ENCODE data around the gene MED13L. TPM values are rescaled to one million over a fixed set of nuclear protein-coding genes. Genes with fewer than 3 reads are reported as not detected.

MED13L gene
- total RNA-seq, 2 experiments from 2014 or later, result 25.7 to 40.1 TPM

DNA sequence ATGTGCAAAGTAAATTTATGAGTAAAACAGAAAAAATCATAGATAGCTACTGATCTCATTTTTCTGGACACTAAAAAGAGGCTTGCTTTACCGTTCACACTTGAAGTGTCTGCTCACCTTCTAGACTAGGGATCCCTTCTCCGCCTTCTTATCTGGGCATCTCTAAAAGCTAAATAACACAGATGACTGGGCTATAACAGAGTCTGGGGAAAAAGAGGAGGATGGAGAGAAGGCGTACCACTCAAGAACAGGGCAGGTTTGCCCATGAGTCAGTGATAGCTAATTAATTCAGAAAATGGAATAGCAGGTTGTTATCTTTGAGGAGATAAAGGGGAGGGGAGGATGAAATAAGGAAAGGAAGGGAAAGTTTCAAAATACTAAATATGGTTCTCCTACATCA lies 185.3 kb downstream of the MED13L start:
- no peaks in the 10 kb centered on the region for H3K9me2 ChIP-seq (ENCODE audit: insufficient read depth, low read length)
- no peak overlapping the region for H2AFZ ChIP-seq (ENCODE audit: low read length)
- no peaks in the 10 kb centered on the region for H3K79me2 ChIP-seq (ENCODE audit: insufficient read depth, low read depth, low read length)
- BruUV-seq (replicated peaks), result no TSS peak
- no peak overlapping the region for H3K4me2 ChIP-seq (ENCODE audit: low read length)
- H3K9me3 ChIP-seq (ENCODE audit: low read length), result no peaks in the 10 kb centered on the region
- no peak for DNase-seq (ENCODE audit: low spot score)
- H4K20me1 ChIP-seq (ENCODE audit: insufficient read depth, low read length), result peaks cover 2% of the 10 kb centered on the region; the same call in 1 of the 2 replicates
- no peak for TF ChIP-seq EZH2phosphoT487 (IDR thresholded peaks at IDR 0.05; ENCODE audit: borderline replicate concordance, low read depth, low read length)
- TF ChIP-seq, protein P1, sequence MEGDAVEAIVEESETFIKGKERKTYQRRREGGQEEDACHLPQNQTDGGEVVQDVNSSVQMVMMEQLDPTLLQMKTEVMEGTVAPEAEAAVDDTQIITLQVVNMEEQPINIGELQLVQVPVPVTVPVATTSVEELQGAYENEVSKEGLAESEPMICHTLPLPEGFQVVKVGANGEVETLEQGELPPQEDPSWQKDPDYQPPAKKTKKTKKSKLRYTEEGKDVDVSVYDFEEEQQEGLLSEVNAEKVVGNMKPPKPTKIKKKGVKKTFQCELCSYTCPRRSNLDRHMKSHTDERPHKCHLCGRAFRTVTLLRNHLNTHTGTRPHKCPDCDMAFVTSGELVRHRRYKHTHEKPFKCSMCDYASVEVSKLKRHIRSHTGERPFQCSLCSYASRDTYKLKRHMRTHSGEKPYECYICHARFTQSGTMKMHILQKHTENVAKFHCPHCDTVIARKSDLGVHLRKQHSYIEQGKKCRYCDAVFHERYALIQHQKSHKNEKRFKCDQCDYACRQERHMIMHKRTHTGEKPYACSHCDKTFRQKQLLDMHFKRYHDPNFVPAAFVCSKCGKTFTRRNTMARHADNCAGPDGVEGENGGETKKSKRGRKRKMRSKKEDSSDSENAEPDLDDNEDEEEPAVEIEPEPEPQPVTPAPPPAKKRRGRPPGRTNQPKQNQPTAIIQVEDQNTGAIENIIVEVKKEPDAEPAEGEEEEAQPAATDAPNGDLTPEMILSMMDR (conservative IDR thresholded peaks at IDR 0.05; ENCODE audit: low read length), result no peak
- intact Hi-C loops (cut with micrococcal nuclease; ENCODE audit: unreplicated experiment), result no loop called here
- ChIA-PET POLR2A (interaction anchor here (0.6 kb wide), 1 partner anchor 1954 kb away, joined by 3 read pairs; no protein-coding TSS in a partner anchor), CTCF (ENCODE audit: unreplicated experiment) (no interaction called here)
- no peaks in the 10 kb centered on the region for H3K4me1 ChIP-seq (ENCODE audit: insufficient read depth, low read length, poor library complexity, severe bottlenecking)
- no peak overlapping the region for H3K4me3 ChIP-seq (ENCODE audit: low read depth, low read length, poor library complexity, severe bottlenecking)
- no peaks in the 10 kb centered on the region for H3K36me3 ChIP-seq (ENCODE audit: insufficient read depth, low read length)
- no peak overlapping the region for H3K27ac ChIP-seq (ENCODE audit: low read depth, low read length, poor library complexity, severe bottlenecking)

DNA sequence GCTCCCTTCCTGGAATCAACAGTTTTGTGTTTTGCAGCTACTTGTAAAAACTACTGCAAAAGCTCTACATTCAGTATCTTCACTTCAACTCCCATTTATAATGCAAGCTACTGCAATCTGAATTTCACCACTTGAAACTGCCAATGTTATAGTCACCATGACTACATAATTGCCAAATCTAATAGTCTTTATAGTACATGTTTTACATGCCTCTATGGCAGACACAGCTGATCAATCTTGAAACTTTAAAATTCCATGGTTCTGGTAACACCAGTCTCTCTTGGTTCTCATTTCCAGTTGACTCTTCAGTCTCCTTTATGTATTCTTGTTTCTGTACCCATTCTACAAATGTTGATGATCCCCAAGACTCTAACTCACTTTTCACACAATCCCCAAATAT lies 185.9 kb downstream of the MED13L start:
- POLR2A ChIA-PET, result interaction anchor here (0.6 kb wide), 2 partner anchors 1309 to 1954 kb away, joined by 3 to 5 read pairs; no protein-coding TSS in a partner anchor
- CTCF ChIA-PET (ENCODE audit: unreplicated experiment), result no interaction called here
- no peaks in the 10 kb centered on the region for H3K4me1 ChIP-seq (ENCODE audit: insufficient read depth, low read length, poor library complexity, severe bottlenecking)
- H3K27ac ChIP-seq (ENCODE audit: low read depth, low read length, poor library complexity, severe bottlenecking), result no peak overlapping the region
- H3K4me3 ChIP-seq (ENCODE audit: low read depth, low read length, poor library complexity, severe bottlenecking), result no peak overlapping the region
- no peaks in the 10 kb centered on the region for H3K9me3 ChIP-seq (ENCODE audit: low read length)
- intact Hi-C loops (cut with micrococcal nuclease; ENCODE audit: unreplicated experiment), result no loop called here
- H4K20me1 ChIP-seq (ENCODE audit: insufficient read depth, low read length), result peaks cover 2% of the 10 kb centered on the region; the same call in 1 of the 2 replicates
- no peak for DNase-seq (ENCODE audit: low spot score)
- TF ChIP-seq, protein P1 (conservative IDR thresholded peaks at IDR 0.05; ENCODE audit: low read length), result no peak
- no peak for TF ChIP-seq EZH2phosphoT487 (IDR thresholded peaks at IDR 0.05; ENCODE audit: borderline replicate concordance, low read depth, low read length)
- H3K79me2 ChIP-seq (ENCODE audit: insufficient read depth, low read depth, low read length), result no peaks in the 10 kb centered on the region
- BruUV-seq (replicated peaks), result no TSS peak
- no peak overlapping the region for H2AFZ ChIP-seq (ENCODE audit: low read length)
- H3K36me3 ChIP-seq (ENCODE audit: insufficient read depth, low read length), result no peaks in the 10 kb centered on the region
- H3K4me2 ChIP-seq (ENCODE audit: low read length), result no peak overlapping the region
- no peaks in the 10 kb centered on the region for H3K9me2 ChIP-seq (ENCODE audit: insufficient read depth, low read length)

DNA sequence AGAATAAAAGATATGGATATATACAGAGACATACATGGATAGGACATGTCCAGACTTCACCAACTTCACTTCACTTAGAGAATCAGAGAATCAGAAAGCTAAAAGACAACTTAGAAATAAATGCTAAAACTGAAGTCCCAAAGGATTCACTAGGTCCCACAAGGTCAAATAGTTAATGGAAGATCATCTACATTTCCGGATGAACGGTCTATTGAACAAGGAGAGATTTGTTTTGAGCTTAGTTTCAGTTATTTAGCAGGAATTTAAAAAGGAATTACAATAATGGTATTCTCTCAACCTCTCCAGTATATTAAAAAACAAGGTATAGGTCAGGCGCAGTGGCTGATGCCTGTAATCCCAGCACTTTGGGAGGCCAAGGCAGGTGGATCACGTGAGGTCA lies 187.0 kb downstream of the MED13L start:
- no peaks in the 10 kb centered on the region for H3K79me2 ChIP-seq (ENCODE audit: insufficient read depth, low read depth, low read length)
- no peak for TF ChIP-seq EZH2phosphoT487 (IDR thresholded peaks at IDR 0.05; ENCODE audit: borderline replicate concordance, low read depth, low read length)
- TF ChIP-seq, protein P1 (conservative IDR thresholded peaks at IDR 0.05; ENCODE audit: low read length), result no peak
- intact Hi-C loops (cut with micrococcal nuclease; ENCODE audit: unreplicated experiment), result no loop called here
- H3K4me2 ChIP-seq (ENCODE audit: low read length), result no peak overlapping the region
- no peak overlapping the region for H3K4me3 ChIP-seq (ENCODE audit: low read depth, low read length, poor library complexity, severe bottlenecking)
- no TSS peak for BruUV-seq (replicated peaks)
- no peak for DNase-seq (ENCODE audit: low spot score)
- CTCF ChIA-PET (ENCODE audit: unreplicated experiment), result no interaction called here
- H3K9me2 ChIP-seq (ENCODE audit: insufficient read depth, low read length), result no peaks in the 10 kb centered on the region
- H2AFZ ChIP-seq (ENCODE audit: low read length), result no peak overlapping the region
- H3K36me3 ChIP-seq (ENCODE audit: insufficient read depth, low read length), result no peaks in the 10 kb centered on the region
- H3K4me1 ChIP-seq (ENCODE audit: insufficient read depth, low read length, poor library complexity, severe bottlenecking), result no peaks in the 10 kb centered on the region
- POLR2A ChIA-PET, result no interaction called here
- no peaks in the 10 kb centered on the region for H3K9me3 ChIP-seq (ENCODE audit: low read length)
- H3K27ac ChIP-seq (ENCODE audit: low read depth, low read length, poor library complexity, severe bottlenecking), result no peak overlapping the region
- peaks cover 2% of the 10 kb centered on the region; the same call in 1 of the 2 replicates for H4K20me1 ChIP-seq (ENCODE audit: insufficient read depth, low read length)

Measured in OCI-LY7 (cell line).